ENCODE data around the gene ADAMTS5.

DNA sequence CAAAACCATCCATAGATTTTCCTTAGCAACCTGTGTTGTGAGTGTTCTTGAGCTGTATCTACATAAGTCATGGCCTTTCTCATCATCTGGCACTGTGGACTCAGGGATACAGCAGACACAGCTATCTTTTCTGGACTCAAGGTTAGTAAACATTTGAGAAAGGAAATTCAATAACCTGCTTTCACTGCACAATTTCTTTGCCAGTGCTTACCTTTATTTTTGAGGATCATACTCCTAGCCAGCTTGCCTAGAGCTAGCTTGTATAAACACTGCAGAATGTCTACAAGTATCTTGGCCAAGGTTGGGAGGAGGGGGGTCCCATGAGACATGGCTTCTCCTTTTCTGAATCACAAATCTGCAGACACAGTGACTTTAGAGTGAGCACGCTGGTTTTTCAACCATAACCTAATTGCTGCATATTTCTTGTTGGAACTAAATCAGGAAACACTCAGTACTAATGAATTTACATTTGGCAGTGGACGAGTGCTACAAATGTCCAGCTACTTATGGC is 27.2 kb downstream of the ADAMTS5 start:
- TF ChIP-seq POLR2AphosphoS5 (IDR thresholded peaks at IDR 0.05; ENCODE audit: low read depth, low read length) (no peak), FOXP2 (optimal IDR thresholded peaks at IDR 0.05; ENCODE audit: borderline replicate concordance, extremely low read depth, extremely low read length, insufficient read depth) (no peak), SIN3A (IDR thresholded peaks at IDR 0.05; ENCODE audit: borderline replicate concordance, insufficient read depth, low read length) (no peak)
- TF ChIP-seq, protein P1, sequence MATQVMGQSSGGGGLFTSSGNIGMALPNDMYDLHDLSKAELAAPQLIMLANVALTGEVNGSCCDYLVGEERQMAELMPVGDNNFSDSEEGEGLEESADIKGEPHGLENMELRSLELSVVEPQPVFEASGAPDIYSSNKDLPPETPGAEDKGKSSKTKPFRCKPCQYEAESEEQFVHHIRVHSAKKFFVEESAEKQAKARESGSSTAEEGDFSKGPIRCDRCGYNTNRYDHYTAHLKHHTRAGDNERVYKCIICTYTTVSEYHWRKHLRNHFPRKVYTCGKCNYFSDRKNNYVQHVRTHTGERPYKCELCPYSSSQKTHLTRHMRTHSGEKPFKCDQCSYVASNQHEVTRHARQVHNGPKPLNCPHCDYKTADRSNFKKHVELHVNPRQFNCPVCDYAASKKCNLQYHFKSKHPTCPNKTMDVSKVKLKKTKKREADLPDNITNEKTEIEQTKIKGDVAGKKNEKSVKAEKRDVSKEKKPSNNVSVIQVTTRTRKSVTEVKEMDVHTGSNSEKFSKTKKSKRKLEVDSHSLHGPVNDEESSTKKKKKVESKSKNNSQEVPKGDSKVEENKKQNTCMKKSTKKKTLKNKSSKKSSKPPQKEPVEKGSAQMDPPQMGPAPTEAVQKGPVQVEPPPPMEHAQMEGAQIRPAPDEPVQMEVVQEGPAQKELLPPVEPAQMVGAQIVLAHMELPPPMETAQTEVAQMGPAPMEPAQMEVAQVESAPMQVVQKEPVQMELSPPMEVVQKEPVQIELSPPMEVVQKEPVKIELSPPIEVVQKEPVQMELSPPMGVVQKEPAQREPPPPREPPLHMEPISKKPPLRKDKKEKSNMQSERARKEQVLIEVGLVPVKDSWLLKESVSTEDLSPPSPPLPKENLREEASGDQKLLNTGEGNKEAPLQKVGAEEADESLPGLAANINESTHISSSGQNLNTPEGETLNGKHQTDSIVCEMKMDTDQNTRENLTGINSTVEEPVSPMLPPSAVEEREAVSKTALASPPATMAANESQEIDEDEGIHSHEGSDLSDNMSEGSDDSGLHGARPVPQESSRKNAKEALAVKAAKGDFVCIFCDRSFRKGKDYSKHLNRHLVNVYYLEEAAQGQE (IDR thresholded peaks at IDR 0.05; ENCODE audit: insufficient read depth in 1 of 2, low read depth in 2 of 2, low read length in 2 of 2) = no peak

Data from PFSK-1 (cell line).